Karpas-422 (cell line): ENCODE measurements around the gene SHB. TPM values are rescaled to one million over a fixed set of nuclear protein-coding genes. Genes with fewer than 3 reads are reported as not detected.
A peak's percentile ranks its signal among the peaks of the same experiment; 100 is the strongest.

ENCODE experiments used
- DNase-seq: peaks from one replicate; pipeline ENCODE4 v3.0.0-alpha.2; 2015
- H2AFZ ChIP-seq: fragments of 200-600 bp; sonication (generic); 2 replicates; pipeline ENCODE4 v1.6.1; 2014; ENCODE audit warnings: antibody characterized with exemption, low read length, mixed read lengths
- H3K27ac ChIP-seq: fragments of 200-600 bp; sonication (generic); 2 replicates; pipeline ENCODE4 v1.5.1; 2014; ENCODE audit warnings: mild to moderate bottlenecking, low read length, moderate library complexity
- H3K27me3 ChIP-seq: fragments of 200-600 bp; sonication (generic); 2 replicates; pipeline ENCODE4 v1.6.1; 2014; ENCODE audit warnings: low read length, mixed read lengths
- H3K36me3 ChIP-seq: fragments of 200-600 bp; sonication (generic); 2 replicates; pipeline ENCODE4 v1.6.1; 2014; ENCODE audit warnings: low read length, mixed read lengths; ENCODE audit not compliant: insufficient read depth
- H3K4me1 ChIP-seq: fragments of 200-600 bp; sonication (generic); 2 replicates; pipeline ENCODE4 v1.6.1; 2014; ENCODE audit warnings: mild to moderate bottlenecking, low read length, mixed read lengths
- H3K4me2 ChIP-seq: fragments of 200-600 bp; sonication (generic); 2 replicates; pipeline ENCODE4 v1.6.1; 2014; ENCODE audit warnings: low read length, low read depth, mild to moderate bottlenecking; ENCODE audit not compliant: poor library complexity, severe bottlenecking
- H3K4me3 ChIP-seq: fragments of 200-600 bp; sonication (generic); 2 replicates; pipeline ENCODE4 v1.5.1; 2014; ENCODE audit warnings: mild to moderate bottlenecking, antibody characterized with exemption, low read length, mixed read lengths
- H3K79me2 ChIP-seq: fragments of 200-600 bp; sonication (generic); 2 replicates; pipeline ENCODE4 v1.6.1; 2014; ENCODE audit warnings: mild to moderate bottlenecking, low read length, mixed read lengths
- H3K9ac ChIP-seq: fragments of 200-600 bp; sonication (generic); 2 replicates; pipeline ENCODE4 v1.6.0; 2014; ENCODE audit warnings: low read length
- H3K9me2 ChIP-seq: fragments of 200-600 bp; sonication (generic), shearing (Covaris generic); replicated peaks from 2 replicates; pipeline ENCODE4 v1.6.0; 2014; ENCODE audit warnings: mild to moderate bottlenecking, low read length, moderate library complexity; ENCODE audit not compliant: insufficient read depth
- H3K9me3 ChIP-seq: fragments of 300-700, 200-600 bp; sonication (generic); 2 replicates; pipeline ENCODE4 v1.6.1; 2014; ENCODE audit warnings: low read length, mixed read lengths
- H4K20me1 ChIP-seq: fragments of 200-600 bp; sonication (generic); 2 replicates; pipeline ENCODE4 v1.6.1; 2014; ENCODE audit warnings: mild to moderate bottlenecking, antibody characterized with exemption, low read length, low read depth; ENCODE audit not compliant: insufficient read depth
- total RNA-seq: library from RNA; depleted of rRNA; stranded (reverse); fragments of >200 nt; shearing (Covaris generic); gene quantifications from 2 replicates; pipeline ENCODE4 v1.2.3, GENCODE V29; 2014; ENCODE audit warnings: low replicate concordance

The SHB gene
- total RNA-seq, 1 experiment from 2014 or later: 27.1 TPM

GRCh38 chr9:38071470-38072134, 2.6 kb upstream of the SHB start:
- no peak for DNase-seq
- Histone ChIP-seq H3K4me2 (no peak overlapping the region), H4K20me1 (peaks cover 11% of the 10 kb centered on the region; the same call in 1 of the 2 replicates), H3K4me3 (no peak overlapping the region), H3K4me1 (peaks cover 32% of the 10 kb centered on the region), H3K9me2 (no peaks in the 10 kb centered on the region), H3K9ac (no peak overlapping the region), H3K79me2 (peaks cover 13% of the 10 kb centered on the region), H3K36me3 (no peaks in the 10 kb centered on the region), H3K27me3 (no peaks in the 10 kb centered on the region), H3K27ac (no peak overlapping the region), H3K9me3 (no peaks in the 10 kb centered on the region), H2AFZ (no peak overlapping the region)

GRCh38 chr9:38067859-38068681, 957 bp downstream of the SHB start:
- H3K9ac ChIP-seq: peak overlapping the region; percentile 89
- H2AFZ ChIP-seq: no peak overlapping the region
- no peaks in the 10 kb centered on the region for H3K9me2 ChIP-seq
- peak overlapping the region; percentile 96; the same call in 1 of the 2 replicates for H3K27ac ChIP-seq
- peaks cover 57% of the 10 kb centered on the region for H3K4me1 ChIP-seq
- no peaks in the 10 kb centered on the region for H3K27me3 ChIP-seq
- H3K4me2 ChIP-seq: peak overlapping the region; percentile 75
- DNase-seq: no peak
- H3K36me3 ChIP-seq: no peaks in the 10 kb centered on the region
- H3K79me2 ChIP-seq: peaks cover 49% of the 10 kb centered on the region
- H3K4me3 ChIP-seq: peak overlapping the region; percentile 89
- no peaks in the 10 kb centered on the region for H3K9me3 ChIP-seq
- H4K20me1 ChIP-seq: peaks cover 34% of the 10 kb centered on the region; the same call in 1 of the 2 replicates

GRCh38 chr9:38066914-38067858, 1.8 kb downstream of the SHB start:
- DNase-seq: peak; percentile 72
- H3K9me2 ChIP-seq: no peaks in the 10 kb centered on the region
- peak overlapping the region; percentile 89 for H3K9ac ChIP-seq
- H3K27ac ChIP-seq: peak overlapping the region; percentile 96
- peaks cover 42% of the 10 kb centered on the region; the same call in 1 of the 2 replicates for H4K20me1 ChIP-seq
- H3K4me3 ChIP-seq: peak overlapping the region; percentile 89
- peak overlapping the region; percentile 75 for H3K4me2 ChIP-seq
- H3K4me1 ChIP-seq: peaks cover 66% of the 10 kb centered on the region
- no peak overlapping the region for H2AFZ ChIP-seq
- no peaks in the 10 kb centered on the region for H3K27me3 ChIP-seq
- H3K79me2 ChIP-seq: peaks cover 58% of the 10 kb centered on the region
- H3K36me3 ChIP-seq: no peaks in the 10 kb centered on the region
- H3K9me3 ChIP-seq: no peaks in the 10 kb centered on the region

GRCh38 chr9:38066197-38066913, 2.7 kb downstream of the SHB start:
- peaks cover 43% of the 10 kb centered on the region; the same call in 1 of the 2 replicates for H4K20me1 ChIP-seq
- DNase-seq: peak; percentile 64
- H3K9me3 ChIP-seq: no peaks in the 10 kb centered on the region
- H2AFZ ChIP-seq: no peak overlapping the region
- peak overlapping the region; percentile 75 for H3K4me2 ChIP-seq
- H3K36me3 ChIP-seq: no peaks in the 10 kb centered on the region
- peaks cover 66% of the 10 kb centered on the region for H3K79me2 ChIP-seq
- H3K4me1 ChIP-seq: peaks cover 75% of the 10 kb centered on the region
- no peaks in the 10 kb centered on the region for H3K27me3 ChIP-seq
- no peaks in the 10 kb centered on the region for H3K9me2 ChIP-seq
- H3K27ac ChIP-seq: peak overlapping the region; percentile 96
- peak overlapping the region; percentile 89 for H3K9ac ChIP-seq
- H3K4me3 ChIP-seq: peak overlapping the region; percentile 89

- Histone ChIP-seq H3K27ac (peak overlapping the region; percentile 96), H3K27me3 (no peaks in the 10 kb centered on the region), H3K9me2 (no peaks in the 10 kb centered on the region), H3K9ac (peak overlapping the region; percentile 89), H3K4me2 (peak overlapping the region; percentile 75), H3K36me3 (no peaks in the 10 kb centered on the region), H3K9me3 (no peaks in the 10 kb centered on the region), H3K4me1 (peaks cover 83% of the 10 kb centered on the region), H3K4me3 (peak overlapping the region; percentile 89), H3K79me2 (peaks cover 74% of the 10 kb centered on the region), H4K20me1 (peaks cover 43% of the 10 kb centered on the region; the same call in 1 of the 2 replicates), H2AFZ (no peak overlapping the region)
- no peak for DNase-seq
Observed at GRCh38 chr9:38065369-38066075, 3.5 kb downstream of the SHB start.

GRCh38 chr9:38064842-38065368, 4.1 kb downstream of the SHB start:
- peak overlapping the region; percentile 89; the same call in 1 of the 2 replicates for H3K4me3 ChIP-seq

GRCh38 chr9:38063363-38063707, 5.7 kb downstream of the SHB start:
- Histone ChIP-seq H3K9me3 (no peaks in the 10 kb centered on the region), H3K36me3 (0 out of 2 replicates have a peak, but pooled peaks cover 6% of the 10 kb centered on the region), H3K79me2 (peaks cover 83% of the 10 kb centered on the region), H3K27ac (peak overlapping the region; percentile 96), H3K27me3 (no peaks in the 10 kb centered on the region), H4K20me1 (peaks cover 43% of the 10 kb centered on the region; the same call in 1 of the 2 replicates), H3K4me3 (peak overlapping the region; percentile 37; the same call in 1 of the 2 replicates), H3K4me2 (peak overlapping the region; percentile 75), H3K9ac (peak overlapping the region; percentile 56), H2AFZ (no peak overlapping the region), H3K4me1 (peaks cover 99% of the 10 kb centered on the region), H3K9me2 (no peaks in the 10 kb centered on the region)
- DNase-seq: no peak

More at GRCh38 chr9:38064842-38065368, 4.1 kb downstream of the SHB start:
- peak overlapping the region; percentile 75 for H3K4me2 ChIP-seq
- peaks cover 89% of the 10 kb centered on the region for H3K4me1 ChIP-seq
- no peak for DNase-seq
- peak overlapping the region; percentile 89 for H3K9ac ChIP-seq
- no peaks in the 10 kb centered on the region for H3K9me3 ChIP-seq
- peaks cover 43% of the 10 kb centered on the region; the same call in 1 of the 2 replicates for H4K20me1 ChIP-seq
- peak overlapping the region; percentile 96 for H3K27ac ChIP-seq
- peaks cover 77% of the 10 kb centered on the region for H3K79me2 ChIP-seq
- no peaks in the 10 kb centered on the region for H3K27me3 ChIP-seq
- no peak overlapping the region for H2AFZ ChIP-seq
- H3K9me2 ChIP-seq: no peaks in the 10 kb centered on the region
- H3K36me3 ChIP-seq: no peaks in the 10 kb centered on the region
